NCI-H2081 (cell line): Measurements from ENCODE around the gene ADAMTS2.

Source experiments
- DNase-seq, 2 experiments: peaks; one replicate each; lab custom pipeline; 2025; lab: John Stamatoyannopoulos, UW

The ADAMTS2 gene

DNA sequence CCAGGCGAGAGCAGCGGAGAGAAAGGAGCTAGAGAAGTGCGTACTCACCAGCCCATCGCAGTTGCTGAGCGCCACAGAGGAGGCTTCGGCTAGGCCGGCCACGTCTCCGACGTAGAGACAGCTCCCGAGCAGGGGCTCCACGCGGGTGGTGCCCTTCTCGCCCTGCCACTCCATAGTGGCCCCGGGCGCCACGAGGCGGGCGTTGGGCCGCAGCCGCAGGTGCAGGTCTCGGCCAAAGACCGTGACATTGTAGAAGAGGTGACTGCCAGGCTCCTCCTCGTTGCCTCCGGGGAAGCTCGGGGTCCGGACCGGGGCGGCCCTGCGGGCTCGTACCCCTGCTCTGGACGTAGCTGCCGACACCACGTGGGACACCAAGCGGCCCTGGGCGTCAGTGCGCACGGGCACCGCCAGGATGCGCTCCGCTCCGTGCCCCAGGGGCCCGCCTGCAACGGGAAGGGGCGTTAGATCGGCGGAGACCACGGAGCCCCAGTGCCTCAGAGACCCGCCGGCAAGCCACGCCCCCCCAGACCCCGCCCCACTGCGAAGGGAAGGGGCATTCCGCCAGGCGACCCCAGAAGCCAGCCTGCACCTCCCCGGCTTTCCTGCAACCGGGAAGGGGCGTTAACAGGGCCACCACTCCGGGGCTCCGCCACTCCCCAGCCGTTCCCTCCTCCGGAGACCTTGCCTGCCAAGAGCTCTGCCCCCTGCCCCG, 1.4 kb downstream of the ADAMTS2 start:
- DNase-seq: no peak

DNA sequence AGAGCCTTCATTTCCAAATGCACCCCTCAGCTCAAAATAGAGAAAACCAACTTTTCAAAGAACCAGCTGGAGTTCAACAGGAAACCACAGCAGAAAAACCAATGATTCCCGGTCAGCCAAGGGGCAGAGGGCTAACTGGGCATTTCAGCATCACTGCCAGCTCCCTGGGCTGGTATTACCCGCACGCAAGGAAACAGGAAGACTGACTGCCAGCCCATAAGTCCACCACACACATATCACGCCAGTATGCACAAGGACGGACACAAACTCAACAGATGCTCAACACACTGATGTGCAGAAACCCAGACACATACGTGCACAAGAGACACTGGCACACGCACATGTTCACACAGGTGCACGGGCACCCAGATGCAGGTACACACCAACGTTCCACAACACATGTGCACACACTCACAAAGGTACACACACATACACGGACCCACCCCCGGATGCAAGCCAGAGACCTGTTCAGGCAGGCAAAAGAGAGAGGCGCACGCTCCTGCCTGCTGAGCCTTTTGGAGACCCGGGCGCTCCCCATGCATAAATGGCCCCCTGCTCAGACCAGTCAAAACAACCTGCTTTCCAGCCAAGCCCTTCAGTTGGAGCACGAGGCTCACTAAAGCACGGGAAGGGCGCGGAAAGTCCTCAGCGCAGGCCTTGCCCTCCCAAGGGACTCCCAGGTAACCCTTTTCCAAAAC, 2.1 kb downstream of the ADAMTS2 start:
- no peak for DNase-seq

DNA sequence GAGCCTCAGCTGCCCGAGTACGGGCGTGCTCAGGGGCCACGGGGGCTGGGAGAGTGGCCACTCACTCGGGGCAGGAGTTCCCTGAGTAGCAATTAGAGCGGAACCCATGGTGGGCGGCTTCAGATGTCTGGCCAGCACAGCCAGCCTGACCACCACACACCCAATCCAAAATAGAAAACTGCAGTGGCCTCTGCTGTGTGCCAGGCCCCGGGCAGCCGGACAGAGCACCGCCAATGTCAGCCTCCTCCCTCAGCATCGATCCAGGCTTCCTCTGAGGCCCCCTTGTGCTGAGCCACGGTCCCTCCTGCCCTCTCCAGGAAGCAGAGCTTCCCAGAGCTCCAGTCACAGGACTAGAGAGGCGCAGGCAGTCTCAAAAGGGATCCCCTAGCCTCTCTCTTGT, 2.7 kb downstream of the ADAMTS2 start:
- DNase-seq: no peak

DNA sequence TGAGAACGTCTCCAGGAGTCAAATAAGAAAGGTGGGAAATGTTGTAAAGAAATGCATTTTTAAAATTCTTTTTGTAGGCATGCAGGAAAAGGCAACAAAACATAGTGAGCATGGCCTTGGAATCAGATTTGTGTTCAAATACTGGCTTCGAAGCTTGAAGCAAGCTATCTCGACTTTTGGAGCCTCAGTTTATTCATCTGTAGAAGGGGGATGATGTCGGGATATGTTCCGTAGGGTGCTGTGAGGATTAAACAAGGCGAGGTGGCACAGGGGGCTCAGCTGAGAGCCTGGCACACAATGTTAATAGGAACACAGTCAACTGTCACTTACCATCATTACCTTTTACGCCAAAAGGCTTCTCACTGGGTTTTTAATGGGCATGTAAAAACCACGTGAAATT, 4.8 kb downstream of the ADAMTS2 start:
- no peak for DNase-seq

DNA sequence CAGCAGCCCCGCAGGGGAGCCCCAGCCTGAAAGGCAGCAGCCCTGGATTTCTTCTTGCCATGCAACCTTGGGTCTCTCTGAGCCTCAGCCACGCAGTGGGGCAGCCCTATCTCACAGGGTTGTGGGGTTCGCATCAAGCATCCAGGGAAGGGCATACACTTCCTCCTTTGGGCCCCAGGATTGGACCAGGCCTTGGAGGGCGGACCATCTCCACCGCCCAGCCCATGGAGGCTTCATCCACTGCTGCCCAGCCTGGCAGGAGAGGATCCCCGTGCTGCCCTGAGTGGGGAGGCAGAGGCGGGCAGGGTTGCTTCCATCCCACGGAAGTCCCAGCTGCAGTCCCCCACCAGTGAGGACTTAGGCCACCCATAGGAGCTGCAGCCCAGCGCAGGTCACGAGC, 5.3 kb downstream of the ADAMTS2 start:
- no peak for DNase-seq

DNA sequence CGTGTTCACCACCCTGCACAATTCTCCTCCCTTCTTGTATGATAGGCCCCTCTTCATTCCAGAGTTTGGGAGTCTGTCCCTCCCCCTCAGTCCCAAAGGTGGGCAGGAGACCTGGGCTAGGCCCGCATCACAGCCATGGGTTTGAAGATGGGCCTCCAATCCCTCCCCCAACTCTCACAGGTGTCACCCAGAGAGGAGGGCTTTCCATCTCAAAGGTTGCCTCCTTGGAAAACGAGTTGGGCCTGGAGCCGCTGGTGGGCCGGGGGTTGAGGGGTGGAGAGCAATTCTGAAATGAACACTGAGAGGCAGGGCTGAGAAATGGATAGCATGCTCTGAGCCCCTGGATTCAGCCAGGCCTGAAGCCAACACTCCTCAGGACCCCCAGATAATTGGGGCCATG, 6.2 kb downstream of the ADAMTS2 start:
- no peak for DNase-seq

DNA sequence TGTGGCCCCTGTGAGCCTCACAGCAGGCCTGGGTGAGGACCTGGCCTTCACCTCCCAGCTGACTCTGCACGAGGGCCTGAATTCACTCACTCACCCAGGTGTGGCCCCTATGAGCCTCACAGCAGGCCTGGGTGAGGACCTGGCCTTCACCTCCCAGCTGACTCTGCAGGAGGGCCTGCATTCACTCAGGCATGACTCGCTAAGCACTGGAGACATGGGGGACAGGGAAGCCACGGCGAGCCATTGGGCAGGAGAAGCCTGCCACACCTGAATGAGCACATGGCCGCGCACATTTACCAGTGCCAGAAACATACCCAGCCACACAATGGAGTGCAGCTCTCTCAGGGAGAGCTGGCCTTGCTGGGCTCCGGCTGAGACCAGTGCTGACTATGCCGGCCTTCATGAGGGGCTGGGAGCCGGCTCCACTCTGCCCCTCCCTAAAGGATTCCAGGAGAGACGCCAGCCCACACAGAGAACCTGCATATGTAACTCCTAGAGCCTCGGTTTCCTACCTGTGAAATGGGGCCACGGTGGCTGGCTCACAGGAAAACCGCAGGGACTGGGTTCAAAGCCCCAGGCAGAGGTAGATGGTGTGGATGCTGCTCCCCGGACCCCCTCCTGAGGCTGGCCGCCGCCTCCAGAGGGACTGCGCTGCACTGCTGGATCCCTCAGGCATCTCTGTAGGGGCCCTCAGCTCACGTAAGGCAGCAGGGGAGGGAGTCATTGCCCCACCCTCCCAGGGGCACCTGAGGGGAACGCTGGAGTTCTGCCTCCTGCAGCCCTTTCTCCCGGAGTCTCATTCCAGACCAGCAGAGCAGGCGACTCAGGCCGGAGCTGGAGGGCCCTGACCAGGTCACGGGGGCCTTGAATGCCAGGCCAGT, 7.2 kb downstream of the ADAMTS2 start:
- no peak for DNase-seq

DNA sequence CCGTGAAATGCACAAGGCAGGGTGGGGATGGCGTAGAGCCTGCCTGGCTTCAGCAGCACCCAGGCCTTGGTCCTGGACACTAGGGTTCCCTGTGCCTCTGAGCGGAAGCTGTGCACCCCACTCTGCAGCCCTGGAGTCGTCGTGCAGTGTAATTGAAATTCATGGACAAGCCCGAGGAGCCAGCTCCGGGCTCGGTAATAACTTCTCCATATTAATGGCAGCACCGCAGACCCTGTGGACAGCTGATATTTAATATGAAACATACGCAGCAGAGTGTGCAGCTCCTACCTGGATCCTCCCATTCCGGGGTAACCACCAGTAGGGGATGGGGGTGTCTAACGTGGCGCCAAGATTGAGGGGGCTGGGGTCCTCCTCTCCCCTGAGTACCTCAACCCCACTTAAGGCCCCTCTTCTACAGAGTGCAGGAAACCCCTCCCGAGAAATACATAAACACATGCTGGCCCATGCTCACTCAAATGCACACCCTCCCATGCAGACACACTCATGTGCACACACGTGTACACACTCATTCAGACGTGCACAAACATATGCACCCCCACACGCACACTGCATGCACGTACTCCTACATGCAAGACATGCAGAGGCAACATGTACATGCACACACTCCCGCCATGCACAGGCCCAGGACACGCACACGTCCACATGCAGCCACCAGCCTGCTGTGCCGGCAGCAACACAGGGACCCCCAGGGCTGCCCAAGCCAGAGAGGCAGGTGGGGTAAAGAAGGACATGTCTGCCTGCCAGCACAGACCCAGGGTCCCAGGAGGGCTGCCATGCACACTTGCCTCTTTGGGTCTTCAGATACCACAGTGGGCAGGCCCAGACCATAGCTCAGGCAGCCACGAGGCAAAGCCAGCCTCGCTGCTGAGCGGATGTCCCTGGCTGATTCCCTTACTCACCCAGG, 8.1 kb downstream of the ADAMTS2 start:
- no peak for DNase-seq

DNA sequence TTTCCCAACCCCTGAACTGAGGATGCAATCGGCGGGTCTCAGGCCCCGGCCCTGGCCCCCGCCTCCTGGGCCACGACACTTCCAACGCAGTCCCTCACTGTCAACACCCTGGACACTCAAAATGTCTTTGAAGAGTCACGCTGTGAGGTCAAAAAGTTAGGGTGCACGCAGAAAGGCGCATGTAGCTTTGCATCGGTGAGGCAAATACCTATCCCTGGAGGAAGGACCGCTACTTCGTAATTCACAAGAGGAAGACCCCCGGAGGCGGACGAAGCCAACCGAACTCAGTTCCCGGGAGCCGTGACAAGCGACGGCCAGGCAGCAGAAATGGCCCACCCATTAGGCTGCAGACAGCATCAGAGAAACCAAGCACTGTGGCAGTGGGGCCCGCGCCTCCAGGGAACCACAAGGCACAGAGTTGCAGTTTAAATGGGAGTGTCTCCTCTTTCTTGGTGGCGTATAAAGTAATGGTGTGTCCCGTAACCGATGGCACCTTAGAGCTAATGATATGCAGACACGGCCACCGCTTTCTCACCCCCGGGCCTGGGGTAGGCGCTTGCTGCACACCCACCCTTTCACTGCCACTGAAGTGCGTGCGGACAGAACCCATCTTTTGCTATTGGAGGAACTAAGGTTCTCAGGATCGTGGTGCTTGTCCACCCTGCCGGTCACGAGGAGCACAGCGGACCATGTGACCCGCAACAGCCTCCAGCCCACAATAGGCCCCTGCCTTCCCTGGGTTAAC, 9.0 kb downstream of the ADAMTS2 start:
- no peak for DNase-seq

DNA sequence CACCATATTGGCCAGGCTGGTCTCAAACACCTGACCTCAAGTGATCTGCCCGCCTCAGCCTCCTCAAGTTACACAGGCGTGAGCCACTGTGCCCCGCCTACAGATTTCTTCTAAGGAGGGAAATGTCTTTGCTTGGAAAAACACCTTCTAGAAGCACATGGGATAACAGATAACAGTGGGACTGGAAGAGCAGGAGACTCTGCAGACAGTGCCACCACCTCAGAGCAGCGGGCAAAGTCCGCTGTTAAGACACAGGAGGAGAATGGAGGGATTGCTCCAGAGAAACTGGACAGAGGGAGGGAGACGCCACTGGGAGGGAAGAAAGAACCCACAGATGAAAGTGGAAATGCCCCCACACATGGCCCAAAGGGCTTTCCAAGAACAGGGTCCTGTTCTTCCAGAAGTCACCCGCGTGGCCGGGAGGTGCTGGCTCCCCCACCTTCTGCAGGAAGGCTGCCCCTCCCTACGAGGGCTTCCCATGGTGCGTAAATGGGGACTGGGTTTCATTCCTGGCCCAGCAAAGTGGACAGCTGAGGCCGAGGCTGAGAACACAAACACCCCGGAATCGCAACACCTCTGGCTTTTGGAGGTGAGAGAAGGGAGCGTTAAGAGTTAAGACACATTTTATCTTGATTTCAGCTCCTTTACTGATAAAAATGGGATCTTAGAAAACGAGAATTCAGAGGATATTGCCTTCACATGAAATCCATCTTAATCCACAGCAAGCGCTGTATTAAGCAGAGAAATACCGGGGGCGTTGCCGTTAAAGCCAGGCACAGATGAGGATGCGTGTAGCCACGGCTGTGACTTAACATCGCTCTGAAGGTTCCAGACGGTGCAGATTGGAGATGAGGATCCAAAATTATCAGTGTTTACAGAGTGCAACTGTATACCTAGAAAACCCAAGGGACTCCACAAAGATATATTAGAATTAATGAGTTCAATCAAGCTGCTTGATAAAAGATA, 11.2 kb downstream of the ADAMTS2 start:
- no peak for DNase-seq

DNA sequence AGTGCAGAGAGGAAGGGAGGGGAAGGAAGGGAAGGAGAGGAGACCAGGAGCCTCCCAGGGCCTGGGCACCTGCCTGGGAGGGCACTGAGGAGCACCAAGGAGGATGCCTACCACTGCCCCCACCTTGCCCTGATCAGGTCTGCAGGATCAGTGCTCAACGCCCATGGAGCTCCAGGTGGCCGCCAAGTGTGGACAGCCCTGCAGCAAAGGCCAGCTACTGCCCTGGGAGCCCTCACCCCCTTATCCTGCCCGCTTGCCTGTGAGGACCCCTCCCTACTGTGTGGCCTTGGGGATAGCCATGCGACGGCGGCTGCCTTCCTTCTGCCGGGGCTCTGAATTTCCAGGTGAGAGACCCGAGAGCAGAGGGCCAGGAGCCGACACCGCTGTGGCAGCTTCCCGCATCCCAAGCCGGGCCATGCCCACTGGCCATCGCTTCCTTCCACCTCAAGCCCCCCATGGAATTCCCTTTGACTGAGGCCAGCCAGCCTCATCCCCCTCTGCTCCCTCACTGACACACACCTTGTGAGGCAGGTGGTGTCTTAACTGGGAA, 12.4 kb downstream of the ADAMTS2 start:
- DNase-seq: no peak

DNA sequence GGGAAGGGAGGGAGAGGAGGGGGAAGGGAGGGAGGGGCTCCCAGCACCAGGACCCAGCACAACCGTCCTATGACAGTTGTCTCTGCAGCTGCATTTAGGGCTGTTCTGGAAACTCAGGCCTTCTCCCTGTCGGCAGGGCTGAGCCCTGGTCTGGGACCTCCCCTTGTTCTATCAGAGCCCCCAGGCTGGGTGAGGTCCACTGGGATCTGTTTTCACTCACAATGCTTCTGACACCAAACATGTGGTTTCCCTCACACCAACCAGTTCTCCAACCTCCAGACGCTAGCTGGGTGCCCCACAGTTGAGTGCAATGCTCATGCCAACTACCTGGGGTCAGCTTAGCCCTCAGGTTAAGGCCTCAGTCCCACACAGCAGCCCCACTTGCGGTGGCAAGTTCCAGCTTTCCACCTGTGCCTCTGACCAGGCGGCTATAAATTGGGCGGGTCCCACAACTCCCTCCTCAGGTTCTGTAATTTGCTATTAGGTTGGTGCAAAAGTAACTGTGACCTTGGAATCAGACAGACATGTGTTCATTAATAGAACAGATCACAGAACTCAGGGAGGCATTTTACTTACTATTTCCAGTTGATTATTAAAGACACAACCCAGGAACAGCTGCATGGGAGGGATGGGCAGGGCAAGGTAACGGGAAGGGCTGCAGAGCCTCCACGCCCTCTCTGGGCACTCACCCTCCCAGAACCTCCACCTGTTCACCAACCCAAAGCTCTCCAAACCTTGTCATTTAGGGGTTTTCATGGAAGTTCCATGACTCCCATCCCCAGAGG, 13.5 kb downstream of the ADAMTS2 start:
- DNase-seq: no peak

DNA sequence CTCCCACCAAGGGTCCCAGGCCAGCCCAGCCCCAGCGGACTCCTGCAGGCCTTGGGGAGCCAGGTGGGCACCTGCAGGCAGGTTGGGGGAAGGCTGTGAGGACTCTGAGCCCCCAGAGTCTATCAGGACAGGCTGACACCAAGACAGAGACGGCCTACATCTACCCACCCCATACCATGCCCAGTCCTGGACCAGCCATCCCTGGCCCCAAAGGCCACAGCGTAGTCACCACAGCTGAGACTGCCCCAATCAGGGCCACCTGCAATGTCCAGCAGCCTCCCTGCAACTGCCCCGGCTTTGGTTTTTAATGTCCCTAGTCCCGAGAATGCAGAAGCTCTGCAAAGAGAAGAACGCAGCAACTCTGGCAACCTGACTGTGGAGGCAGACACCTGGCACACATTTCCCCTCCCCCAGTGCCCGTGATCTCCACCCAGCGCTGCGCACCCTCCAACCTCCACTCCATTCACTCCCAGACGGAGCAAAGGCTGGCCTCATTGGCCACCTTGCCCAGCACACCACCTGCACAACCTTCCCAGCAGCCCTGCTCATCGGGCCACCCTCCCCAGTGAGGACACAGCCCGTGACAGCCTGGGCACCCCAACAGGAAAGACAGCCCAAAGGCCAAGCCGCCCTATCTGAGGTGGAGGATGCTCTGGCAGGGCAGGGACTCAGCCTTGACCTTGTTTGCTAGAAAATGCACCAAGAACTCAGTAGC, 14.9 kb downstream of the ADAMTS2 start:
- DNase-seq: no peak

DNA sequence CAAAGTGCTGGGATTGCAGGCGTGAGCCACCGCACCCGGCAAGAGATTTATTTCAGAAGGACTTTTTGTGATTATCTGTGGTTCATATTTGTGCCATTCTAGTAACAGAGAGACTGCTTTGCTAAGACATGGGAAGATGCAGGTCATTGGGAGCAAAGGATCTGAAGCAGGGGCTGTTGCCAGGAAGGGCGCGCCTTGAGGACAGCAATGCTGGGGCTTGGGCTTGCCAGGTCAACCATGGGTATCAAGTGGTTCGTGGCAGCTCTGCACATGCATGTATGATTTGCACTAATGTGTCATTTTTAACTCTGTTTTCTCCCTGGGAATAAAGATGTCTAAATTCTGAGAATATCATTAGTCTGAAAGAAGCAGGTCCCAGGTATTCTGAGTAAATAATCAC, 17.0 kb downstream of the ADAMTS2 start:
- no peak for DNase-seq

DNA sequence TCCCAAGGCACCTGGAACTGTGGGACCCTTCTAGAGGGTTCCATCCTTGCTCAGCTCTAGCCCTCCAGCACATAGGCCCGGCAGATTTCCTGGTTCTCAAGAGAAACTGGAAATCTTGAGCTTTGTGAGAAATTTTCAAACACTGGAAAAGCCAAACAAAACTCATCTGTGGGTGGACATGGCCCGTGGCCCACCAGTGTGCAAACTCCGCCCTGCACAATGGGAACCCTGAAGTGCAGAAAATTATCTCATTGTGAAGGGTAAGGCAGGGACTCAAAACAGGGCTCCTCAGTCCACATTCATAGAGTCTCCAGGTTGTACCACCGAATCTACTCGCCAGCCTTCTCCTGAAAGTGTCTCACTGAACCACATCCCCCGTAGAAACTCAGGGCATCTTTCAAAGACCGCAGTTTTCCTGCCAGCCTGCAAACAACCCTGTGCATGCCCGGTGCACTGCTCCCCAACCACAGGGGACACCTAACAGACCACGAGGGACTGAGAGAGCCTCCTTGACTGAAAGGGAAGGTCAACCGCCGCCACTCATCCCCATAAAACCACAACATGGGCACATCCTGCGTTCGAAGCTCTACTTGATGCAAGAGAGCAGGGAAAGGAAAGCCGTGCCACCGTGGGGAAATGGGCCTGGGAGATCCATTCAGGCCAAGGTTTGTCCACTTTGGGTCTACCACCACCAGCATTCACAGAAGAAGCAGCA, 18.1 kb downstream of the ADAMTS2 start:
- no peak for DNase-seq

DNA sequence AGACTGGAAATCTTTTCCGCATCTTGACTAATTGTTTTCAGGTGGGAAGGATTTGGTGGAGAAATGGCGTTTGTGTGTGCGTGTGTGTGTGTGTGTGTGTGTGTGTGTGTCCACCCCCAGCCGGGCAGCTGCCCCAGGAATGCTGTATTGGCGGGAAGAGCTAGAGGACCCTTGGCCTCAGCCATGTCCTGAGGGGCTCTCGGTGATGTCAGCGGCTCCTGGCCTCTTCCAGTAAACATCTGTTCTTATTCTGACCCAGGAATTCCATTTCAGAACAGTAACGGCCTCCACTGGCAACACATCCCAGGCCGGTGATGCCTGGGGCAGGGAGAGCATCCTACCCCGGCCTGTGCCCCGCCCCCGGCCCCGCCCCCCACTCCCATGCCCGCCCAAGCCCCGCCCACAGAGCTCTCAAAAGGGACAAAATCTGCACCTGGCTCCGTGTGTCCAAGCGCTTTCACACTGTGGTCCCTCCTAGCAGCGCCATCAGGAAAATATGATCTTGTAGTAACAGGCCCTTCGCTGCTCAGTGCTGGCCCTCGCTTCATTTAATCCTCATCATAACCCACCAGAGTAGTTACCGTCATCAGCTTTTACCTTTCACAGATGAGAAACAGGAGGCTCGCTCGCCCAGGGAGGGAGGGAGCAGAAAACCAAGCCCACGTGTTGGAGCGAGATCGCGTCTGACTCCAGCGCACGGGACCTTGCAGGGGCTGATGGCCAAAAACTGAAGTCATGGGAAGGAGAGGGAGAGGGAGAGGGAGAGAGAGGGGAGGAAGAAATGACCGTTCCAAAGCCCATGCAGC, 18.9 kb downstream of the ADAMTS2 start:
- DNase-seq: no peak
